ENCODE results near the gene DOCK4.

DOCK4 gene

DNA sequence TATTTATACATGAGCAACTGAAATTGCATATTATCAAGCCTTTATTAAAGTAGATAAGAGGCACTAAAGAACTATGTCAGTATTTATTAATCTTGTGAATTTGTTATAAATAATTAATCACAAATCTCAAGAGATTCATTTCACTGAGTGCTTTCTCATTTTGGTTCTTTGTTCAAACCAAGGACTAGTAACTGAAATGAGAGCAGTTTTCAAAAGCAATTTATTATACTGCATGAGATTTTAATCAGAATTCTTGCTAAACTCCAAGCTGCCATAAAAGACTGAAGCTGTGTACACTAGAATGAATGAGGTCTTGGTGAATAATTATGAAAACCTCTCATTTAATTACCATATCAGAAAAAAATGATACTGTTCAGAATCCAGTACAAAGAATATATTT, 419.1 kb downstream of the DOCK4 start:
- H3K4me3 ChIP-seq (ENCODE audit: low read length), result no peak overlapping the region
- no peaks in the 10 kb centered on the region for H3K36me3 ChIP-seq (ENCODE audit: control insufficient read depth, insufficient read depth, low read length, severe bottlenecking)
- no peaks in the 10 kb centered on the region for H3K4me1 ChIP-seq (ENCODE audit: control insufficient read depth, insufficient read depth, low read length)
- H3K9me3 ChIP-seq (ENCODE audit: control insufficient read depth, low read length), result no peaks in the 10 kb centered on the region
- DNase-seq (ENCODE audit: low read depth), result no peak
- H3K27me3 ChIP-seq (replicated peaks; ENCODE audit: control insufficient read depth, insufficient read depth, low read length), result no peaks in the 10 kb centered on the region
- no peak overlapping the region for H3K9ac ChIP-seq (ENCODE audit: low read length)

DNA sequence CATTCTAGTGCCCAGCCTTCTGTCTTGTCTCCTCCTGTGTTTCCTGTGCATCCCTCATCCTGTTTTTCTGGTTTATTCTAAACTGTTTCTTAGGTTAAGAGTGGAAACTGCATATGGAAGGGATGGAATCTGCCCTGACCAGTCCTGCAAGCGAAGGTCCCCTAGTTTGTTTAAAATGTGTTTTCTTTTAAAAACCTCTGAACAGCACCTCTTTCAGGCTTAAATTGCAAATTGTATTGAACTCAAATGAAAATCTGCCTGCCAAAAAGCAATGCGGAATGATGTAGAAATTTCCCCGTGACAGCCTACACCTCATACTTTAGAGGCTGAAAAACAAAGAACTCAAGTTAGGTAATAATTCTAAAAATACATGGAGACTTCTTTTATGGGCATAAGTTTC, 421.1 kb downstream of the DOCK4 start:
- Histone ChIP-seq H3K9ac (ENCODE audit: low read length) (no peak overlapping the region), H3K4me1 (ENCODE audit: control insufficient read depth, insufficient read depth, low read length) (no peaks in the 10 kb centered on the region), H3K9me3 (ENCODE audit: control insufficient read depth, low read length) (no peaks in the 10 kb centered on the region), H3K36me3 (ENCODE audit: control insufficient read depth, insufficient read depth, low read length, severe bottlenecking) (no peaks in the 10 kb centered on the region), H3K4me3 (ENCODE audit: low read length) (no peak overlapping the region), H3K27me3 (replicated peaks; ENCODE audit: control insufficient read depth, insufficient read depth, low read length) (no peaks in the 10 kb centered on the region)
- no peak for DNase-seq (ENCODE audit: low read depth)

DNA sequence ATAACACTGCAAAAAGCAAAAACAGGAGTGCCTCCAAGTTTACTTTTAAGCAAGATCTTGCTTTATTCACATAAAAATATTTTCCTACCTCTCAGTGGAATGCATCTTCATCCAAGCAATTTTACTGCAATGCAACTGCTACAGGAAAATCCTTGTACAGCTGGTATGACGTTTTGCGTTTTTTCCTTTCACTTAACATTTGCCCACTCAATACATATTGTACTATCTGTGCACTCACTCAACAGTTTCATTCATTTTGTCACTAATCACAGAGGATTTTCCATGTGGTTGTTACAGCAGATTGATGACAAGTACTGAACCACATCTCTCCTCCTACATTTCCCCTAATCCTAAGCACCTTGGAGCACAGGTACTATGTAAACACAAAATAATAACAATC, 421.9 kb downstream of the DOCK4 start:
- no peak for DNase-seq (ENCODE audit: low read depth)
- Histone ChIP-seq H3K4me3 (ENCODE audit: low read length) (no peak overlapping the region), H3K9me3 (ENCODE audit: control insufficient read depth, low read length) (no peaks in the 10 kb centered on the region), H3K36me3 (ENCODE audit: control insufficient read depth, insufficient read depth, low read length, severe bottlenecking) (no peaks in the 10 kb centered on the region), H3K4me1 (ENCODE audit: control insufficient read depth, insufficient read depth, low read length) (no peaks in the 10 kb centered on the region), H3K9ac (ENCODE audit: low read length) (no peak overlapping the region), H3K27me3 (replicated peaks; ENCODE audit: control insufficient read depth, insufficient read depth, low read length) (no peaks in the 10 kb centered on the region)

DNA sequence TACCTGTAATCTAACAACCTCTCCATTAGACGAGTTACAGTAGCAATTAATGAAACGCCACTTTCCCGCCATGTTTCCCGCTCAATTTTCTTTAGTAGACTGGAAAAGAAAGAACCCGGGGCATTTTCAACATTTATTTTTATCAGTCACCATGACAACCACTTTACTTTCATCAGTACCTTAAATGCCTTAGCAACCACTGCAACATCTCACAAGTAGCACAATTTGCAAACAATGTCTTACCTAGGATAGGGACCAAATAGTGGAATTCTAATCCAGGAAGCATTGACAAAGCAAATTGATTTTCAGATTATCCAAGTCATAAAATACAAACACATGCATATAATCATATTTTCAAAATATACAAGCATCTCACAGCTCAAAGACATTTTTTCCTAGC, 422.3 kb downstream of the DOCK4 start:
- Histone ChIP-seq H3K36me3 (ENCODE audit: control insufficient read depth, insufficient read depth, low read length, severe bottlenecking) (no peaks in the 10 kb centered on the region), H3K9ac (ENCODE audit: low read length) (no peak overlapping the region), H3K9me3 (ENCODE audit: control insufficient read depth, low read length) (no peaks in the 10 kb centered on the region), H3K4me3 (ENCODE audit: low read length) (no peak overlapping the region), H3K4me1 (ENCODE audit: control insufficient read depth, insufficient read depth, low read length) (no peaks in the 10 kb centered on the region), H3K27me3 (replicated peaks; ENCODE audit: control insufficient read depth, insufficient read depth, low read length) (no peaks in the 10 kb centered on the region)
- DNase-seq (ENCODE audit: low read depth), result no peak

DNA sequence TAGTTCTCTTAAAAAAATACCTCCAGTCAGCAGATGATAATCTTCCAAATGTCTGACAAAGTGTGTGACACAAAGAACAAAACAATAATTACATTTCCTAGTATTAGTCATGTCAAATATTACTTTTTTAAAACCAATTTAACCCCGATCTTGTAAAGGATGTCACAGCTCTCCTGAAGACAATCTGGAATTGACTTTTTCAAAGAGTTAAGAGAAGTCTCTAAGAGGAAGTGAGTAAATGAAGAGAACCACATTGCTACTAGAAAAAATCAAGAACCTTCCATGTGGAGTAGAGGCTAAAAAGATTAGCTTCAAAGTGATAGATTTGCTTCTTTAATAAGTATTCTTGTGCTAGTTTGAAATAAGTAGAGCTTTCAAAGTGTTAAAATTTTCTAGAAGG, 425.7 kb downstream of the DOCK4 start:
- peaks cover 13% of the 10 kb centered on the region for H3K9me3 ChIP-seq (ENCODE audit: control insufficient read depth, low read length)
- DNase-seq (ENCODE audit: low read depth), result no peak
- no peaks in the 10 kb centered on the region for H3K27me3 ChIP-seq (replicated peaks; ENCODE audit: control insufficient read depth, insufficient read depth, low read length)
- no peaks in the 10 kb centered on the region for H3K4me1 ChIP-seq (ENCODE audit: control insufficient read depth, insufficient read depth, low read length)
- H3K36me3 ChIP-seq (ENCODE audit: control insufficient read depth, insufficient read depth, low read length, severe bottlenecking), result peaks cover 6% of the 10 kb centered on the region
- no peak overlapping the region for H3K4me3 ChIP-seq (ENCODE audit: low read length)
- H3K9ac ChIP-seq (ENCODE audit: low read length), result no peak overlapping the region

DNA sequence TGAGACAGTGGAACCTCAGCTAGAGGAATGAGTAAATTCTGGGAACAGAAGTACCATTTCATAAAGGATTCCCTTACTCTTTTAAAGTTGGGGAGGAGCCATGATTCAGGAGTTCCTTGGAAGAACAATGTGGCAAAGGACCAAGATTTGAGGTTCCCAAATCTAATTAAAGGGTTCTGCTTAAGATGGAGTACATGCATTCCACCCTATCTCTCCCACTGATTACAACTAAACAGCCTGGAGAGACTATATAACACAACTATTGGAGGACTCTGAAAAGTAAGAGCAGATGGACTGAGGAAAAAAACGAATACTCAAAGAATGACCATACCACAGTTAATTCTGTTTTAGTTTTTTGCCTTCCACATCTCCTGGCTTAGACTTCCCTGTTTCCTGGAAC, 431.0 kb downstream of the DOCK4 start:
- Histone ChIP-seq H3K4me1 (ENCODE audit: control insufficient read depth, insufficient read depth, low read length) (no peaks in the 10 kb centered on the region), H3K9me3 (ENCODE audit: control insufficient read depth, low read length) (peaks cover 13% of the 10 kb centered on the region), H3K9ac (ENCODE audit: low read length) (no peak overlapping the region), H3K36me3 (ENCODE audit: control insufficient read depth, insufficient read depth, low read length, severe bottlenecking) (peaks cover 6% of the 10 kb centered on the region), H3K4me3 (ENCODE audit: low read length) (no peak overlapping the region), H3K27me3 (replicated peaks; ENCODE audit: control insufficient read depth, insufficient read depth, low read length) (no peaks in the 10 kb centered on the region)
- no peak for DNase-seq (ENCODE audit: low read depth)

DNA sequence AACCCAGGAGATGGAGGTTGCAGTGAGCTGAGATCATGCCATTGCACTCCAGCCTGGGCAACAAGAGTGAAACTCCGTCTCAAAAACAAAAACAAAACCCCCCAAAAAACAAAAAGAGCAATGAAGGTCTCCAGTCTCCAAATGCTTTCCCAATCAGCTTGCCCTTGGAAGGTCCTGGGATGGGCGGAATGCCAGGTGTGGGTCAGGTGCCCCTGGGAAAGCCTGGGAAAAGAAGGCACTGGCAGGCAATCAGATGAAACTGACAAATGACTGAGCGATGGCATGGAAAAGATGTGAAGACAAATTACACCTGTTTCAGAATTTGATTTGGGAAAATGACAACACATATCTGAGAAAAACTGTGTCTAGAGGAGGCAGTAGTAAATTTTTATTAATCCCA, 433.5 kb downstream of the DOCK4 start:
- Histone ChIP-seq H3K9ac (ENCODE audit: low read length) (no peak overlapping the region), H3K27me3 (replicated peaks; ENCODE audit: control insufficient read depth, insufficient read depth, low read length) (no peaks in the 10 kb centered on the region), H3K4me3 (ENCODE audit: low read length) (no peak overlapping the region), H3K9me3 (ENCODE audit: control insufficient read depth, low read length) (peaks cover 13% of the 10 kb centered on the region), H3K4me1 (ENCODE audit: control insufficient read depth, insufficient read depth, low read length) (no peaks in the 10 kb centered on the region), H3K36me3 (ENCODE audit: control insufficient read depth, insufficient read depth, low read length, severe bottlenecking) (peaks cover 6% of the 10 kb centered on the region)
- no peak for DNase-seq (ENCODE audit: low read depth)

DNA sequence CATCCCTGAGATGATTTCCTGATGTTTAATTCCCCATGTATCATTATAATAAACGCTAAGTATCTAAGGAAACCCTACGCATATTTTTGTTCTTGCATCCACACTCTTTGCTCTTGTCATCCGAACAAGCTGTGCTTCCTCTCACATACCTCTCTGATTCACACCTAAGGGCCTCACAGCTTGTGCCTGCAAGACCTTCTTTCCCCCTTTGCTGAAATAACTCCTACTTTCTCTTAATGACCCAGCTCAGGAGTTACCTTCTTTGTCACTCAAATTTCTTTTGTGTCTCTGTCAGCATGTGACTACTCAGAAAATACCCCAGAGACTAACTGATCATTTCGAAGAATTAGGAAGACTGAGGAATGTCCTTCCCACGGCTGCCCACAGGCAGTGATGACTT, 434.6 kb downstream of the DOCK4 start:
- Histone ChIP-seq H3K36me3 (ENCODE audit: control insufficient read depth, insufficient read depth, low read length, severe bottlenecking) (no peaks in the 10 kb centered on the region), H3K9ac (ENCODE audit: low read length) (no peak overlapping the region), H3K4me1 (ENCODE audit: control insufficient read depth, insufficient read depth, low read length) (no peaks in the 10 kb centered on the region), H3K4me3 (ENCODE audit: low read length) (no peak overlapping the region), H3K27me3 (replicated peaks; ENCODE audit: control insufficient read depth, insufficient read depth, low read length) (no peaks in the 10 kb centered on the region), H3K9me3 (ENCODE audit: control insufficient read depth, low read length) (peaks cover 4% of the 10 kb centered on the region)
- no peak for DNase-seq (ENCODE audit: low read depth)

DNA sequence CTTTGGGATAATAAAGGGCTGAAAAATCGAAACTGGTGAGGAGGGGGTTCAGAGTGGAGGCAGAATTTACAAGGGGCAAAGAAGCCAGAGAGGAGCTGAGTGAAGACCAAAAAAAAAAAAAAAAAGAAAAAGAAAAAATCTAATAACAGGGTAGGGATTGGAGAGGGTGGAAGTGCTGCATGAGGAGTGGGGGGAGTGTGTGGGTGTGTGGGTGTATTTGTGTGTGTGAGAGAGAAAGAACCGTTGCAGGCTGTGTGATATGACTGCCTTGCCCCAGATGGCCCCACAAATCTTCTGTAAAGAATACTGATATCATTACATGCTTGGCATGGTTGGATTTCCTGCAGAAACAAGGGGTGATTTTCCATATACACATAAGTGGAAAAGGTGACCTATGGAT, 436.1 kb downstream of the DOCK4 start:
- Histone ChIP-seq H3K9me3 (ENCODE audit: control insufficient read depth, low read length) (no peaks in the 10 kb centered on the region), H3K9ac (ENCODE audit: low read length) (no peak overlapping the region), H3K4me3 (ENCODE audit: low read length) (no peak overlapping the region), H3K36me3 (ENCODE audit: control insufficient read depth, insufficient read depth, low read length, severe bottlenecking) (no peaks in the 10 kb centered on the region), H3K4me1 (ENCODE audit: control insufficient read depth, insufficient read depth, low read length) (peaks cover 11% of the 10 kb centered on the region), H3K27me3 (replicated peaks; ENCODE audit: control insufficient read depth, insufficient read depth, low read length) (no peaks in the 10 kb centered on the region)
- no peak for DNase-seq (ENCODE audit: low read depth)

DNA sequence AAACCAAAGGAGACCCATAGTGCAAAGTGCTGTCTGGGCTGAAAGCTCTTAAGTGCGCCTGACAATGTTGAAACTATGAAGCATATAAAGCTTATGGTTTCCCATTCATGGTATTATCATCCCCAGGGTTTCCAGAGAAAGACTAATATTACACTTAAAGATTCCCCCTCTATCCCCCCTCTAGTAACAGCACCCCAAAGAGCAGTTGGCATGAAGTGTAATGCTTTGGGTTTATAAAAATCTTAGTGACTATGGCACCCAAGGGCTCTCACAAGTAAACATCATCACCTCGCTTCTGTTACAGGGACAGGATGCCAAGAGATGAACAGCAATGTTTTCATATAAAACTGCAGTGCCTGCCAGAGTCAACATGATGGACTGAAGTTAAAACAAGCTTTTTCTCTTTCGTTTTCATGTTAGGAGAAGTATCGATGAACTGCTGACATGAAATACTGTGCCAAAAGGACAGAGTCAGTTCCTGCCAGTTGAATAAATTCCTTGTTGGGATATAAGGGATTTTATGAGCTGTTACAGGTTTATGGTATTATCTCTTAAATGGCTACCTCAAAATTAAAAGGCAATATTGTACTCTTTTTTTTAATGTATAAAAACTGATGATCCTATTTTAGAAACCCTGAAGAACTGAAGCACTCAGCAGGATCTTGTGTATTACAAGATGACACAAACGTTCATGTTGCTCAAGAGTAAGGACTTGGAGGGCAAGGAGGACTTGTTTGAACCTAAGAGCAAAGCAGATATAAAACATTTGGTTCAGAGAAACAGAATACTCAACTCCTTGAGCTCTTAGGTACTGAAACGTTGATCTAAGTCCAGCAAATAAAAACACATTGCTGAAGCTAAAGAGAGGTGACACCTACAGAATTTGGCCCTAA, 440.2 kb downstream of the DOCK4 start:
- peaks cover 15% of the 10 kb centered on the region for H3K4me1 ChIP-seq (ENCODE audit: control insufficient read depth, insufficient read depth, low read length)
- peak overlapping the region; percentile 10 for H3K9ac ChIP-seq (ENCODE audit: low read length)
- H3K4me3 ChIP-seq (ENCODE audit: low read length), result peak overlapping the region; percentile 65
- no peaks in the 10 kb centered on the region for H3K27me3 ChIP-seq (replicated peaks; ENCODE audit: control insufficient read depth, insufficient read depth, low read length)
- no peaks in the 10 kb centered on the region for H3K36me3 ChIP-seq (ENCODE audit: control insufficient read depth, insufficient read depth, low read length, severe bottlenecking)
- DNase-seq (ENCODE audit: low read depth), result no peak
- H3K9me3 ChIP-seq (ENCODE audit: control insufficient read depth, low read length), result no peaks in the 10 kb centered on the region

DNA sequence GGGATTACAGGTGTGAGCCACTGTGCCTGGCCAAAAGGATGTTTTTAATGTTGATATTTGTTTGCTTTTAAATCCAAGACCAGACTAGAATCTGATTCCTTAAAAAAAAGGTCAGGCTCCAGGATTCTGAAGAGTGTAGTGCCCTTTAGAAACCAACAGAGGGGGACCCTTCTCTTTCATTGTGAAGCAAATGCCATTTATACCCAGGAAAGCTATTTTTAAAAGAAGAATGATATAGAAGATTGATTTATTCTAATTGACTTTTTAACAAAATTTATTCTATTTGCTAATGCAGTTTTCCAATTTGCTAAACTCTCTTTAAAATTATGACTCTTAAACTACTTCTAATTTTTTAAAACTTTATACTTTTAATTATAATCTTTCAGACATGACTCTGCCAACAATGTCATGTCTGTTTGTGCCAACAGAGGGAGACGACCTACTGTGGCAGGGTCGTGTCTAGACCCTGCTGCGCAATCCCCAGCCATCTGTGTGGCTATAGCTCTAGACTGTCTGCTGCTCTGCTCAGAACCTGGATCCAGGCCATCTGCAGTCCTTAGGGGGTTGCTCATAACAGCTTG, 442.9 kb downstream of the DOCK4 start:
- Histone ChIP-seq H3K9ac (ENCODE audit: low read length) (no peak overlapping the region), H3K9me3 (ENCODE audit: control insufficient read depth, low read length) (no peaks in the 10 kb centered on the region), H3K4me3 (ENCODE audit: low read length) (no peak overlapping the region), H3K4me1 (ENCODE audit: control insufficient read depth, insufficient read depth, low read length) (peaks cover 15% of the 10 kb centered on the region), H3K36me3 (ENCODE audit: control insufficient read depth, insufficient read depth, low read length, severe bottlenecking) (no peaks in the 10 kb centered on the region), H3K27me3 (replicated peaks; ENCODE audit: control insufficient read depth, insufficient read depth, low read length) (no peaks in the 10 kb centered on the region)
- peak; percentile 83 for DNase-seq (ENCODE audit: low read depth)
